SK-N-SH (cell line): ENCODE results near the gene NAIP. TPM values are rescaled to one million over a fixed set of nuclear protein-coding genes. Genes with fewer than 3 reads are reported as not detected.
"Not testable (repeated sequence)": the region's sequence is repeated elsewhere in the genome, so short reads cannot be mapped to it uniquely, and the experiment has no call there.

Experiments
- CTCF ChIA-PET: fragments of 300-600, 350-600 bp; formaldehyde crosslinking; extraction: SDS; loops from one replicate; lab custom pipeline; 2021; lab: Yijun Ruan, JAX
- POLR2A ChIA-PET: fragments of 350-600 bp; sonication (Branson Sonifier 250); formaldehyde crosslinking; extraction: SDS; loops from one replicate; lab custom pipeline; 2020; ENCODE audit warnings: antibody characterized with exemption, inconsistent platforms; lab: Yijun Ruan, JAX
- DNase-seq: peaks from one replicate; pipeline ENCODE4 v3.0.0; 2012
- H2AFZ ChIP-seq: fragments of 200-600 bp; sonication (generic); 2 replicates; pipeline ENCODE4 v1.8.1; 2016; ENCODE audit warnings: antibody characterized with exemption, mild to moderate bottlenecking, low read depth
- H3F3A ChIP-seq: fragments of 200-600 bp; sonication (generic); replicated peaks from 2 replicates; pipeline ENCODE3; 2016; ENCODE audit warnings: antibody characterized with exemption, mild to moderate bottlenecking; ENCODE audit not compliant: insufficient read depth
- H3K27ac ChIP-seq, 2 experiments: fragments of 200-500 bp in 1 of 2; fragments of 200-600 bp in 1 of 2; sonication (Bioruptor generic) in 1 of 2; sonication (generic), shearing (Covaris generic) in 1 of 2; 2 replicates each; pipeline versions ENCODE4 v1.5.1 to v1.6.1; 2014 to 2016; ENCODE audit warnings: low read depth in 2 of 2, inconsistent platforms in 1 of 2, low read length in 1 of 2, mild to moderate bottlenecking in 1 of 2, mixed read lengths in 1 of 2
- H3K27me3 ChIP-seq: fragments of 200-600 bp; sonication (generic), shearing (Covaris generic); 2 replicates; pipeline ENCODE4 v1.6.1; 2016; ENCODE audit warnings: mixed run types; ENCODE audit not compliant: insufficient read depth
- H3K36me3 ChIP-seq, 2 experiments: fragments of 200-500 bp in 1 of 2; fragments of 200-600 bp in 1 of 2; sonication (Bioruptor generic) in 1 of 2; sonication (generic) in 1 of 2; replicated peaks in 1 of 2; 2 replicates each; pipeline versions ENCODE3 to v1.5.1; 2014 to 2016; ENCODE audit warnings: low read length in 1 of 2, mild to moderate bottlenecking in 1 of 2; ENCODE audit not compliant: insufficient read depth in 2 of 2, control insufficient read depth in 1 of 2
- H3K4me1 ChIP-seq, 2 experiments: fragments of 200-500 bp in 1 of 2; fragments of 200-600 bp in 1 of 2; sonication (Bioruptor generic) in 1 of 2; sonication (generic), shearing (Covaris generic) in 1 of 2; 2 replicates each; pipeline versions ENCODE4 v1.5.1 to v1.6.1; 2014 to 2016; ENCODE audit warnings: low read depth in 1 of 2, low read length in 1 of 2, mixed run types in 1 of 2; ENCODE audit not compliant: insufficient read depth in 2 of 2, control insufficient read depth in 1 of 2
- H3K4me2 ChIP-seq: fragments of 200-600 bp; sonication (generic), shearing (Covaris generic); 2 replicates; pipeline ENCODE4 v1.6.1; 2017; ENCODE audit warnings: mixed run types
- H3K4me3 ChIP-seq, 2 experiments: fragments of 200-500 bp in 1 of 2; fragments of 200-600 bp in 1 of 2; sonication (Bioruptor generic) in 1 of 2; sonication (generic), shearing (Covaris generic) in 1 of 2; 2 replicates each; pipeline versions ENCODE4 v1.5.1 to v1.8.1; 2014 to 2016; ENCODE audit warnings: low read depth in 2 of 2, inconsistent platforms in 1 of 2, low read length in 1 of 2, mild to moderate bottlenecking in 1 of 2, mixed read lengths in 1 of 2, moderate library complexity in 1 of 2
- H3K79me2 ChIP-seq: fragments of 200-600 bp; sonication (generic); 2 replicates; pipeline ENCODE4 v1.8.1; 2017; ENCODE audit warnings: mild to moderate bottlenecking; ENCODE audit not compliant: insufficient read depth
- H3K9ac ChIP-seq: fragments of 200-600 bp; sonication (generic); 2 replicates; pipeline ENCODE4 v1.6.1; 2017; ENCODE audit warnings: mixed run types
- H3K9me2 ChIP-seq: fragments of 200-600 bp; sonication (generic); 2 replicates; pipeline ENCODE4 v1.6.1; 2017; ENCODE audit warnings: mixed run types
- H3K9me3 ChIP-seq: fragments of 200-600 bp; sonication (generic); 2 replicates; pipeline ENCODE4 v1.6.1; 2017; ENCODE audit warnings: mixed run types, mild to moderate bottlenecking, moderate library complexity
- H4K20me1 ChIP-seq: fragments of 200-600 bp; sonication (generic); 2 replicates; pipeline ENCODE4 v1.6.1; 2017; ENCODE audit warnings: mild to moderate bottlenecking, mixed run types; ENCODE audit not compliant: insufficient read depth
- RAD21 ChIP-seq: IDR thresholded peaks from 2 replicates; pipeline ENCODE4 v1.6.1; 2012; ENCODE audit warnings: mild to moderate bottlenecking, low read length
- WGBS: methylation state at CpG from one replicate; pipeline ENCODE4 v1.1.6; 2017; ENCODE audit warnings: low lambda C conversion rate; 5-methylcytosine and 5-hydroxymethylcytosine counted together
- polyA plus RNA-seq, 3 experiments: library from polyadenylated mRNA; depleted of rRNA; stranded (reverse); fragments of >200 nt; gene quantifications; 2 replicates each; pipeline ENCODE4 v1.2.3, GENCODE V29; 2012

Gene NAIP
- polyA plus RNA-seq, 1 of the 3 experiments (the other 2 are of a cell fraction): 3.5 TPM

GRCh38 chr5:71011194-71011792, 13.8 kb downstream of the NAIP start (continued):
- no peak for TF ChIP-seq RAD21

GRCh38 chr5:71006983-71007382, 18.2 kb downstream of the NAIP start:
- H3K27me3 ChIP-seq, DNase-seq, H3K4me2 ChIP-seq, POLR2A ChIA-PET, CTCF ChIA-PET, H2AFZ ChIP-seq, H3K9me3 ChIP-seq, H3F3A ChIP-seq, H3K79me2 ChIP-seq, H3K36me3 ChIP-seq, H3K9me2 ChIP-seq, H3K27ac ChIP-seq, H4K20me1 ChIP-seq, H3K4me3 ChIP-seq, H3K4me1 ChIP-seq, H3K9ac ChIP-seq: not testable (repeated sequence)
- WGBS: no CpG with 5 or more reads among the region's 7 CpGs

- WGBS: no CpG with 5 or more reads among the region's 10 CpGs
- not testable (repeated sequence) for H3K4me1 ChIP-seq
Observed at GRCh38 chr5:70984882-70985281, 40.3 kb downstream of the NAIP start.

GRCh38 chr5:70967220-70967619, 57.9 kb downstream of the NAIP start:
- DNase-seq, CTCF ChIA-PET, POLR2A ChIA-PET, H3K36me3 ChIP-seq, H3K4me3 ChIP-seq, H2AFZ ChIP-seq, H3K27me3 ChIP-seq, H3K27ac ChIP-seq, H3F3A ChIP-seq, H3K9me3 ChIP-seq, H3K9ac ChIP-seq, H3K79me2 ChIP-seq, H3K9me2 ChIP-seq, H3K4me1 ChIP-seq, H4K20me1 ChIP-seq, H3K4me2 ChIP-seq: not testable (repeated sequence)
- no CpG with 5 or more reads among the region's 7 CpGs for WGBS

More at GRCh38 chr5:70984882-70985281, 40.3 kb downstream of the NAIP start:
- H3F3A ChIP-seq, H3K9me3 ChIP-seq, H3K4me3 ChIP-seq, H3K79me2 ChIP-seq, H3K27ac ChIP-seq, H3K9ac ChIP-seq, H3K36me3 ChIP-seq, H3K4me2 ChIP-seq, H4K20me1 ChIP-seq, H3K27me3 ChIP-seq, H3K9me2 ChIP-seq, POLR2A ChIA-PET, H2AFZ ChIP-seq, DNase-seq, CTCF ChIA-PET: not testable (repeated sequence)

GRCh38 chr5:70964531-70964930, 60.6 kb downstream of the NAIP start:
- H3K36me3 ChIP-seq, H3K4me1 ChIP-seq, H4K20me1 ChIP-seq, H3K79me2 ChIP-seq, H2AFZ ChIP-seq, CTCF ChIA-PET, H3K9me2 ChIP-seq, H3F3A ChIP-seq, H3K9ac ChIP-seq, H3K27me3 ChIP-seq, POLR2A ChIA-PET, H3K4me2 ChIP-seq, H3K27ac ChIP-seq, DNase-seq, H3K9me3 ChIP-seq, H3K4me3 ChIP-seq: not testable (repeated sequence)

GRCh38 chr5:70953068-70953467, 72.1 kb downstream of the NAIP start:
- H3K9me2 ChIP-seq, H3K36me3 ChIP-seq, H3F3A ChIP-seq, H3K79me2 ChIP-seq, DNase-seq, H3K9ac ChIP-seq, H4K20me1 ChIP-seq, H3K4me1 ChIP-seq, CTCF ChIA-PET, H3K27ac ChIP-seq, H3K4me3 ChIP-seq, POLR2A ChIA-PET, H2AFZ ChIP-seq, H3K4me2 ChIP-seq, H3K9me3 ChIP-seq, H3K27me3 ChIP-seq: not testable (repeated sequence)
- no CpG with 5 or more reads among the region's 10 CpGs for WGBS

GRCh38 chr5:70932560-70932959, 92.6 kb downstream of the NAIP start:
- H3F3A ChIP-seq, POLR2A ChIA-PET, H3K9ac ChIP-seq, H3K9me3 ChIP-seq, H3K36me3 ChIP-seq, H3K4me1 ChIP-seq, H3K9me2 ChIP-seq, H3K27ac ChIP-seq, H2AFZ ChIP-seq, DNase-seq, H3K4me3 ChIP-seq, H3K79me2 ChIP-seq, H3K27me3 ChIP-seq, H4K20me1 ChIP-seq, H3K4me2 ChIP-seq, CTCF ChIA-PET: not testable (repeated sequence)
- no CpG with 5 or more reads among the region's 1 CpG for WGBS
